PC-9 (cell line): ENCODE data around the gene PRR29. TPM values are rescaled to one million over a fixed set of nuclear protein-coding genes. Genes with fewer than 3 reads are reported as not detected.

ENCODE experiments used
- BruUV-seq: library from RNA; stranded (reverse); fragments of 400-500 nt; replicated peaks from 2 replicates; lab custom pipeline; 2021; lab: Mats Ljungman, UMichigan
- CTCF ChIA-PET: fragments of 300-600 bp; sonication (Branson Sonifier 250); formaldehyde crosslinking; loops from one replicate; lab custom pipeline; 2022; ENCODE audit warnings: antibody characterized with exemption; lab: Charles Lee
- POLR2A ChIA-PET: fragments of 300-600 bp; sonication (Branson Sonifier 250); formaldehyde crosslinking; loops from one replicate; lab custom pipeline; 2022; ENCODE audit warnings: antibody characterized with exemption; ENCODE audit not compliant: unreplicated experiment; lab: Charles Lee
- DNase-seq, 2 experiments: peaks; one replicate each; pipeline versions ENCODE4 v3.0.0 to v3.0.0-alpha.2; 2015 to 2022; ENCODE audit warnings: mixed read lengths in 1 of 2
- H2AFZ ChIP-seq: fragments of 200-600 bp; sonication (generic); 2 replicates; pipeline ENCODE4 v1.8.1; 2017; ENCODE audit warnings: antibody characterized with exemption
- H3F3A ChIP-seq: fragments of 200-600 bp; sonication (generic); 2 replicates; pipeline ENCODE4 v1.8.1; 2017; ENCODE audit warnings: antibody characterized with exemption, mild to moderate bottlenecking, low read depth; ENCODE audit not compliant: insufficient read depth
- H3K27ac ChIP-seq: fragments of 200-600 bp; sonication (generic); 2 replicates; pipeline ENCODE4 v1.6.1; 2016; ENCODE audit warnings: mixed run types
- H3K27me3 ChIP-seq: fragments of 200-600 bp; sonication (generic); 2 replicates; pipeline ENCODE4 v1.6.1; 2016; ENCODE audit warnings: low read depth, mixed run types; ENCODE audit not compliant: insufficient read depth
- H3K36me3 ChIP-seq: fragments of 200-600 bp; sonication (generic); 2 replicates; pipeline ENCODE4 v1.6.1; 2016; ENCODE audit warnings: low read depth, mixed run types
- H3K4me1 ChIP-seq: fragments of 200-600 bp; sonication (generic); replicated peaks from 2 replicates; pipeline ENCODE4 v1.6.1; 2016; ENCODE audit warnings: mixed run types; ENCODE audit not compliant: insufficient read depth
- H3K4me2 ChIP-seq: fragments of 200-600 bp; sonication (generic); 2 replicates; pipeline ENCODE4 v1.6.1; 2017; ENCODE audit warnings: mixed run types
- H3K4me3 ChIP-seq: fragments of 200-600 bp; sonication (generic); 2 replicates; pipeline ENCODE4 v1.6.1; 2016; ENCODE audit warnings: mixed run types
- H3K79me2 ChIP-seq: fragments of 200-600 bp; sonication (generic); 2 replicates; pipeline ENCODE4 v1.6.1; 2017; ENCODE audit warnings: low read depth, mixed run types
- H3K9me2 ChIP-seq: fragments of 200-600 bp; sonication (generic); 2 replicates; pipeline ENCODE4 v1.8.1; 2017; ENCODE audit warnings: mild to moderate bottlenecking; ENCODE audit not compliant: insufficient read depth
- H3K9me3 ChIP-seq: fragments of 200-600 bp; sonication (generic); 2 replicates; pipeline ENCODE4 v1.8.1; 2016; ENCODE audit warnings: low read depth; ENCODE audit not compliant: insufficient read depth
- H4K20me1 ChIP-seq: fragments of 200-600 bp; sonication (generic); 2 replicates; pipeline ENCODE4 v1.8.1; 2017; ENCODE audit not compliant: insufficient read depth
- EZH2 ChIP-seq: fragments of 200-600 bp; sonication (generic); IDR thresholded peaks from 2 replicates; pipeline ENCODE4 v1.8.0; 2017; ENCODE audit warnings: antibody characterized with exemption, low read depth
- intact Hi-C: fragments of 100-400 bp; cut with micrococcal nuclease; formaldehyde crosslinking; loops from one replicate; pipeline ENCODE4 v1.10.0; 2022; ENCODE audit not compliant: unreplicated experiment
- total RNA-seq: library from RNA; stranded (reverse); gene quantifications from 2 replicates; pipeline ENCODE4 v1.2.3, GENCODE V29; 2021
- TF ChIP-seq, protein P1 (sequence below): fragments of 200-600 bp; sonication (generic); conservative IDR thresholded peaks from 2 replicates; pipeline ENCODE4 v1.6.1; 2017; ENCODE audit warnings: mixed run types, antibody characterized with exemption, mild to moderate bottlenecking, moderate library complexity

Gene PRR29
- total RNA-seq, 1 experiment from 2014 or later, result 2.4 TPM

DNA sequence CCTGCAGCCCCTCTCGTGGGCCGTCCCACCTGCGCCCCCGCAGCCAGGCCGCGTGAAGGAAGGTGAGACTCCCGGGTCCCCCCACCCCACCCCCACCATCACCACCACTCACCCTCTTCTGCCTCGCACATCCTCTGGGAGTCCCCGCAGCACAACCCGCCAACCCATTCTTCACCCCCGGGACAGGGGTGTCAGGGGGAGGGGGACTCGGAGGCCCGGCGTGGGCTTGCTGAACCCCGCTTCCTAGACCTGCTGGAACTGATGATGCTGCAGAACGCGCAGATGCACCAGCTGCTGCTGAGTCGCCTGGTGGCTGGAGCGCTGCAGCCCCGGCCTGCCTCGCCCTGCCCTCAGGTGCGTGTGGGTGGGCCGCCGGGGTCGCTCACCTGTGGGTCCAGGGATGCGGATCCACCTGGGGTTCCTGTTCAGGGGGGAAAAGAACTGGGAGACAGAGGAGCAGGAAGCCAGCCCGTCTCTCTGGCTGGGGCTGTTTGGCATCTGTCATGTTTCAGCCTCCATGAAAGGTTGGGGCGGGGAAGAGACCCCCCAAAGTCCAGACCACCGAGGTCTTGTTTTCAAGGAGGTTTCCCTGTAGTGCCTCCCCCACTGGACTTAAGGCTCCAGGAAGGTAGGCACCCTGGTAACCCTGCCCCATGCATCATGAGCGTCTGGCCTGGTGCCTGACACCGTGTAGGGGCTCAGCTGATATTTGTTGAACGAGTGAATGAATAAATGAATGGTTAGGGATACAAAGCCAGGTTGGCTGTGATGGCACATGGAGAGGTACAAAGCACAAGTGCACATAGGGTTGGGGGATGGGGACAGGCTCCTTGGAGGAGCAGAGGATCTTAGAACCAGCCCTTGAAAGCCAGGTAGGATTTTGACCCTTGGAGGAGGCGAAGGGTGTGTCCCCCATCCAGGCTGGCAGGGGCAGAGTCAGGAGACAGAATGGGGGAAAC, 849 bp downstream of the PRR29 start:
- intact Hi-C loops, result no loop called here
- H3K9me2 ChIP-seq, result no peaks in the 10 kb centered on the region
- H3K27ac ChIP-seq, result no peak overlapping the region
- no peak for TF ChIP-seq EZH2
- TF ChIP-seq, protein P1, sequence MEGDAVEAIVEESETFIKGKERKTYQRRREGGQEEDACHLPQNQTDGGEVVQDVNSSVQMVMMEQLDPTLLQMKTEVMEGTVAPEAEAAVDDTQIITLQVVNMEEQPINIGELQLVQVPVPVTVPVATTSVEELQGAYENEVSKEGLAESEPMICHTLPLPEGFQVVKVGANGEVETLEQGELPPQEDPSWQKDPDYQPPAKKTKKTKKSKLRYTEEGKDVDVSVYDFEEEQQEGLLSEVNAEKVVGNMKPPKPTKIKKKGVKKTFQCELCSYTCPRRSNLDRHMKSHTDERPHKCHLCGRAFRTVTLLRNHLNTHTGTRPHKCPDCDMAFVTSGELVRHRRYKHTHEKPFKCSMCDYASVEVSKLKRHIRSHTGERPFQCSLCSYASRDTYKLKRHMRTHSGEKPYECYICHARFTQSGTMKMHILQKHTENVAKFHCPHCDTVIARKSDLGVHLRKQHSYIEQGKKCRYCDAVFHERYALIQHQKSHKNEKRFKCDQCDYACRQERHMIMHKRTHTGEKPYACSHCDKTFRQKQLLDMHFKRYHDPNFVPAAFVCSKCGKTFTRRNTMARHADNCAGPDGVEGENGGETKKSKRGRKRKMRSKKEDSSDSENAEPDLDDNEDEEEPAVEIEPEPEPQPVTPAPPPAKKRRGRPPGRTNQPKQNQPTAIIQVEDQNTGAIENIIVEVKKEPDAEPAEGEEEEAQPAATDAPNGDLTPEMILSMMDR, result no peak
- no peaks in the 10 kb centered on the region for H3F3A ChIP-seq
- H4K20me1 ChIP-seq, result no peaks in the 10 kb centered on the region
- H3K4me3 ChIP-seq, result peak overlapping the region; percentile 72; the same call in 1 of the 2 replicates
- no peak for DNase-seq
- H3K4me2 ChIP-seq, result peak overlapping the region; percentile 83
- 0 out of 2 replicates have a peak, but pooled peaks cover 8% of the 10 kb centered on the region for H3K4me1 ChIP-seq
- H3K79me2 ChIP-seq, result no peaks in the 10 kb centered on the region
- no peaks in the 10 kb centered on the region for H3K9me3 ChIP-seq
- no TSS peak for BruUV-seq
- POLR2A ChIA-PET, result interaction anchor here (0.6 kb wide), 1 partner anchor 35 kb away, joined by 3 read pairs; no protein-coding TSS in a partner anchor
- no peak overlapping the region for H2AFZ ChIP-seq
- CTCF ChIA-PET, result no interaction called here
- H3K36me3 ChIP-seq, result no peaks in the 10 kb centered on the region
- H3K27me3 ChIP-seq, result peaks cover 14% of the 10 kb centered on the region

GRCh38 chr17:63999680-64000531, 1.8 kb downstream of the PRR29 start:
- H3K27ac ChIP-seq, result no peak overlapping the region
- DNase-seq, result no peak
- no TSS peak for BruUV-seq
- H3K9me2 ChIP-seq, result no peaks in the 10 kb centered on the region
- ChIA-PET POLR2A (no interaction called here), CTCF (no interaction called here)
- no peaks in the 10 kb centered on the region; the same call in 1 of the 2 replicates for H3F3A ChIP-seq
- no peaks in the 10 kb centered on the region for H3K9me3 ChIP-seq
- intact Hi-C loops, result no loop called here
- no peaks in the 10 kb centered on the region for H3K36me3 ChIP-seq
- 0 out of 2 replicates have a peak, but pooled peaks cover 11% of the 10 kb centered on the region for H3K27me3 ChIP-seq
- TF ChIP-seq, protein P1, result no peak
- TF ChIP-seq EZH2, result no peak
- no peak overlapping the region for H3K4me2 ChIP-seq
- H3K4me1 ChIP-seq, result peaks cover 9% of the 10 kb centered on the region; the same call in 1 of the 2 replicates
- no peaks in the 10 kb centered on the region for H4K20me1 ChIP-seq
- H3K4me3 ChIP-seq, result no peak overlapping the region
- no peaks in the 10 kb centered on the region for H3K79me2 ChIP-seq
- H2AFZ ChIP-seq, result no peak overlapping the region

- no TSS peak for BruUV-seq
- Histone ChIP-seq H3K4me3 (no peak overlapping the region), H3K79me2 (no peaks in the 10 kb centered on the region), H3K36me3 (no peaks in the 10 kb centered on the region), H3K9me3 (no peaks in the 10 kb centered on the region), H3K4me2 (no peak overlapping the region), H4K20me1 (no peaks in the 10 kb centered on the region), H3K4me1 (peaks cover 21% of the 10 kb centered on the region), H3K27ac (no peak overlapping the region), H2AFZ (no peak overlapping the region), H3K27me3 (0 out of 2 replicates have a peak, but pooled peaks cover 11% of the 10 kb centered on the region), H3K9me2 (no peaks in the 10 kb centered on the region), H3F3A (peaks cover 11% of the 10 kb centered on the region; the same call in 1 of the 2 replicates)
- ChIA-PET CTCF (interaction anchor here (0.6 kb wide), 1 partner anchor 432 kb away, joined by 3 read pairs; no protein-coding TSS in a partner anchor), POLR2A (no interaction called here)
- intact Hi-C loops, result no loop called here
- no peak for DNase-seq
- TF ChIP-seq, protein P1, result no peak
- TF ChIP-seq EZH2, result no peak
These were observed 3.0 kb downstream of the PRR29 start for GRCh38 chr17:64001091-64001579.
